Stimulated activated CD4-positive, alpha-beta T cell treated with anti-CD3 and anti-CD28 coated beads, Interleukin-15, amount 100 ng/mL, for 1 hour (primary cell): ENCODE results near the gene PRM1.
A peak's percentile ranks its signal among the peaks of the same experiment; 100 is the strongest.
"Not testable (repeated sequence)": the region's sequence is repeated elsewhere in the genome, so short reads cannot be mapped to it uniquely, and the experiment has no call there.

Source experiments
- DNase-seq, 2 donors: peaks; one replicate each; pipeline ENCODE4 v3.0.0-alpha.2; 2020; ENCODE audit warnings: low read depth in 1 of 2, low spot score in 1 of 2

PRM1 gene

GRCh38 chr16:11298143-11298900, 17.2 kb upstream of the PRM1 start:
- no peak for DNase-seq

- DNase-seq = peak; percentile 31 to 34
Observed at GRCh38 chr16:11297492-11298142, 16.5 kb upstream of the PRM1 start.

- no peak for DNase-seq
Observed at GRCh38 chr16:11296706-11297491, 15.8 kb upstream of the PRM1 start.

- no peak for DNase-seq
Observed at GRCh38 chr16:11296351-11296705, 15.2 kb upstream of the PRM1 start.

GRCh38 chr16:11295672-11296071, 14.5 kb upstream of the PRM1 start:
- no peak for DNase-seq

GRCh38 chr16:11292076-11292748, 11.1 kb upstream of the PRM1 start:
- DNase-seq = no peak

- DNase-seq = no peak
Observed at GRCh38 chr16:11291091-11291703, 10.1 kb upstream of the PRM1 start.

GRCh38 chr16:11290102-11290893, 9.2 kb upstream of the PRM1 start:
- no peak for DNase-seq

GRCh38 chr16:11289696-11290095, 8.6 kb upstream of the PRM1 start:
- not testable (repeated sequence) for DNase-seq

GRCh38 chr16:11289202-11289601, 8.1 kb upstream of the PRM1 start:
- no peak for DNase-seq

GRCh38 chr16:11285842-11286241, 4.7 kb upstream of the PRM1 start:
- no peak for DNase-seq

GRCh38 chr16:11283820-11284248, 2.7 kb upstream of the PRM1 start:
- DNase-seq = no peak

GRCh38 chr16:11278681-11279628, 2.2 kb downstream of the PRM1 start:
- no peak for DNase-seq

GRCh38 chr16:11277607-11278337, 3.4 kb downstream of the PRM1 start:
- no peak for DNase-seq

GRCh38 chr16:11276896-11277593, 4.1 kb downstream of the PRM1 start:
- no peak for DNase-seq

GRCh38 chr16:11276143-11276895, 4.8 kb downstream of the PRM1 start, which contains the start of gene PRM2:
Gene PRM2 (minus strand): TSS chr16:11276480. CDS start chr16:11276370, 110 bp downstream.
- DNase-seq = no peak

- no peak for DNase-seq
Observed at GRCh38 chr16:11274964-11275363, 6.2 kb downstream of the PRM1 start.
